Endothelial cell of umbilical vein (primary cell): ENCODE results near the gene FOXP1.

Source experiments
- EZH2 ChIP-seq: IDR thresholded peaks from 2 replicates; pipeline ENCODE4 v1.6.1; 2012; ENCODE audit warnings: borderline replicate concordance, low read depth, mild to moderate bottlenecking, moderate library complexity, low read length, inconsistent platforms; ENCODE audit not compliant: severe bottlenecking
- MYC ChIP-seq: IDR thresholded peaks from one replicate; pipeline ENCODE4 v1.6.1; 2011; ENCODE audit warnings: mild to moderate bottlenecking, low read depth, low read length
- POLR2A ChIP-seq: IDR thresholded peaks from 2 replicates; pipeline ENCODE4 v1.6.1; 2012; ENCODE audit warnings: low read depth, mild to moderate bottlenecking, control low read depth, low read length
- POLR2AphosphoS5 ChIP-seq: IDR thresholded peaks from 2 replicates; pipeline ENCODE4 v1.6.1; 2012; ENCODE audit warnings: low read depth, mild to moderate bottlenecking, control low read depth, low read length, moderate library complexity; ENCODE audit not compliant: insufficient read depth
- TF ChIP-seq, protein P1 (sequence below), 2 donors: IDR thresholded peaks; 1 replicate in 1 of 2; 2 replicates in 1 of 2; pipeline ENCODE4 v1.5.1; 2011; ENCODE audit warnings: low read length in 2 of 2, mild to moderate bottlenecking in 2 of 2, moderate library complexity in 2 of 2, control low read depth in 1 of 2, inconsistent platforms in 1 of 2, low read depth in 1 of 2; ENCODE audit not compliant: insufficient read depth in 1 of 2; ENCODE audit errors: extremely low read depth in 1 of 2
- TF ChIP-seq, protein P2 (sequence below): IDR thresholded peaks from 2 replicates; pipeline ENCODE4 v1.6.1; 2011; ENCODE audit not compliant: insufficient read depth, insufficient read length

- TF ChIP-seq, protein P1, sequence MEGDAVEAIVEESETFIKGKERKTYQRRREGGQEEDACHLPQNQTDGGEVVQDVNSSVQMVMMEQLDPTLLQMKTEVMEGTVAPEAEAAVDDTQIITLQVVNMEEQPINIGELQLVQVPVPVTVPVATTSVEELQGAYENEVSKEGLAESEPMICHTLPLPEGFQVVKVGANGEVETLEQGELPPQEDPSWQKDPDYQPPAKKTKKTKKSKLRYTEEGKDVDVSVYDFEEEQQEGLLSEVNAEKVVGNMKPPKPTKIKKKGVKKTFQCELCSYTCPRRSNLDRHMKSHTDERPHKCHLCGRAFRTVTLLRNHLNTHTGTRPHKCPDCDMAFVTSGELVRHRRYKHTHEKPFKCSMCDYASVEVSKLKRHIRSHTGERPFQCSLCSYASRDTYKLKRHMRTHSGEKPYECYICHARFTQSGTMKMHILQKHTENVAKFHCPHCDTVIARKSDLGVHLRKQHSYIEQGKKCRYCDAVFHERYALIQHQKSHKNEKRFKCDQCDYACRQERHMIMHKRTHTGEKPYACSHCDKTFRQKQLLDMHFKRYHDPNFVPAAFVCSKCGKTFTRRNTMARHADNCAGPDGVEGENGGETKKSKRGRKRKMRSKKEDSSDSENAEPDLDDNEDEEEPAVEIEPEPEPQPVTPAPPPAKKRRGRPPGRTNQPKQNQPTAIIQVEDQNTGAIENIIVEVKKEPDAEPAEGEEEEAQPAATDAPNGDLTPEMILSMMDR (IDR thresholded peaks at IDR 0.05; ENCODE audit: extremely low read depth in 1 of 2, insufficient read depth in 1 of 2, low read depth in 1 of 2, low read length in 2 of 2): no peak
- TF ChIP-seq MYC (no peak), POLR2AphosphoS5 (no peak), POLR2A (no peak), EZH2 (no peak)
- TF ChIP-seq, protein P2, sequence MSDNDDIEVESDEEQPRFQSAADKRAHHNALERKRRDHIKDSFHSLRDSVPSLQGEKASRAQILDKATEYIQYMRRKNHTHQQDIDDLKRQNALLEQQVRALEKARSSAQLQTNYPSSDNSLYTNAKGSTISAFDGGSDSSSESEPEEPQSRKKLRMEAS: no peak
Measured at GRCh38 chr3:71478568-71478967, 105.0 kb downstream of the FOXP1 start.
